ENCODE results near the gene CLPTM1L.

- no peak for TF ChIP-seq ZNF274 (IDR thresholded peaks at IDR 0.05; ENCODE audit: low read depth, low read length)
- no peak for TF ChIP-seq SUZ12 (IDR thresholded peaks at IDR 0.05; ENCODE audit: extremely low read depth, insufficient read depth, insufficient read length)
- TF ChIP-seq YY1 (IDR thresholded peaks at IDR 0.05; ENCODE audit: insufficient read depth, insufficient read length), result no peak
These were observed 48.9 kb upstream of the CLPTM1L start for GRCh38 chr5:1393571-1394501.

Measured in NT2/D1 (cell line).